GM12878 (cell line): ENCODE measurements around the gene CBR4. TPM values are rescaled to one million over a fixed set of nuclear protein-coding genes. Genes with fewer than 3 reads are reported as not detected.

Experiments
- ATAC-seq: fragments of 200-7000 bp; cut with Tn5 transposase; 3 replicates; pipeline ENCODE4 v1.9.1; 2020; ENCODE audit warnings: mild to moderate bottlenecking, moderate library complexity
- BruUV-seq: library from RNA; stranded (reverse); fragments of 400-500 nt; replicated peaks from 2 replicates; lab custom pipeline; 2021; lab: Mats Ljungman, UMichigan
- CTCF ChIA-PET: fragments of 300-600 bp; sonication (Branson Sonifier 250); formaldehyde crosslinking; extraction: SDS; loops from one replicate; lab custom pipeline; 2021; ENCODE audit warnings: inconsistent platforms; lab: Yijun Ruan, JAX
- POLR2A ChIA-PET: fragments of 350-600 bp; formaldehyde crosslinking; extraction: SDS; loops from one replicate; lab custom pipeline; 2021; ENCODE audit warnings: inconsistent platforms; lab: Charles Lee
- RAD21 ChIA-PET: fragments of 300-600 bp; sonication (Branson Sonifier 250); formaldehyde crosslinking; loops from one replicate; lab custom pipeline; 2023; ENCODE audit warnings: antibody characterized with exemption; ENCODE audit not compliant: unreplicated experiment; lab: Charles Lee
- SMC1A ChIA-PET: fragments of 300-600 bp; sonication (Branson Sonifier 250); formaldehyde crosslinking; loops from one replicate; lab custom pipeline; 2023; ENCODE audit not compliant: unreplicated experiment, uncharacterized antibody; lab: Charles Lee
- DNase-seq: peaks from one replicate; pipeline ENCODE4 v3.0.0-alpha.2; 2011; ENCODE audit warnings: low read depth, low spot score
- FAIRE-seq: peaks from 3 replicates; lab custom pipeline; 2011; peaks lifted over from hg19 to GRCh38; lab: Jason Lieb, UNC
- H2AFZ ChIP-seq: 2 replicates; pipeline ENCODE4 v1.6.0; 2011; ENCODE audit warnings: low read depth, low read length, control low read depth; ENCODE audit not compliant: control insufficient read depth
- H3K27ac ChIP-seq: 2 replicates; pipeline ENCODE4 v1.5.1; 2011; ENCODE audit warnings: control low read depth; ENCODE audit not compliant: control insufficient read depth, insufficient read depth
- H3K27me3 ChIP-seq, 2 experiments: replicated peaks in 1 of 2; 2 replicates each; pipeline versions ENCODE4 v1.6.0 to v1.6.1; 2011; ENCODE audit warnings: low read length in 1 of 2; ENCODE audit not compliant: control insufficient read depth in 2 of 2, insufficient read depth in 2 of 2
- H3K36me3 ChIP-seq, 2 experiments: 2 replicates each; pipeline ENCODE4 v1.5.1; 2011; ENCODE audit warnings: low read length in 1 of 2; ENCODE audit not compliant: control insufficient read depth in 2 of 2, insufficient read depth in 2 of 2
- H3K4me1 ChIP-seq: 2 replicates; pipeline ENCODE4 v1.6.1; 2011; ENCODE audit warnings: mild to moderate bottlenecking, low read length, moderate library complexity, mixed read lengths; ENCODE audit not compliant: control insufficient read depth, insufficient read depth
- H3K4me2 ChIP-seq: 2 replicates; pipeline ENCODE4 v1.6.0; 2011; ENCODE audit warnings: control low read depth; ENCODE audit not compliant: control insufficient read depth, insufficient read depth
- H3K4me3 ChIP-seq: fragments of 200-600 bp; sonication (generic); 2 replicates; pipeline ENCODE4 v1.5.1; 2016
- H3K79me2 ChIP-seq: 2 replicates; pipeline ENCODE4 v1.6.0; 2011; ENCODE audit warnings: low read length; ENCODE audit not compliant: control insufficient read depth, insufficient read depth
- H3K9ac ChIP-seq: 2 replicates; pipeline ENCODE4 v1.8.0; 2011; ENCODE audit warnings: low read length, control low read depth, mixed read lengths; ENCODE audit not compliant: control insufficient read depth, insufficient read depth
- H3K9me3 ChIP-seq: replicated peaks from 3 replicates; pipeline ENCODE4 v1.5.1; 2011; ENCODE audit warnings: mild to moderate bottlenecking, low read length; ENCODE audit not compliant: control insufficient read depth, insufficient read depth
- H4K20me1 ChIP-seq: 2 replicates; pipeline ENCODE4 v1.6.0; 2011; ENCODE audit not compliant: control insufficient read depth, insufficient read depth
- ATF3 ChIP-seq: IDR thresholded peaks from 2 replicates; pipeline ENCODE4 v1.6.1; 2011; ENCODE audit warnings: low read depth, mild to moderate bottlenecking, low read length, moderate library complexity, borderline replicate concordance; ENCODE audit errors: extremely low read depth
- JUNB ChIP-seq: IDR thresholded peaks from 2 replicates; pipeline ENCODE4 v1.6.1; 2016; ENCODE audit warnings: antibody characterized with exemption, mild to moderate bottlenecking
- MYB ChIP-seq: fragments of 150-350 bp; IDR thresholded peaks from 2 replicates; pipeline ENCODE4 v1.6.1; 2014; ENCODE audit warnings: mild to moderate bottlenecking, low read depth, low read length, borderline replicate concordance
- NFXL1 ChIP-seq: fragments of 450-650 bp; IDR thresholded peaks from 2 replicates; pipeline ENCODE4 v1.6.1; 2017; ENCODE audit warnings: antibody characterized with exemption, mild to moderate bottlenecking, borderline replicate concordance
- PKNOX1 ChIP-seq: fragments of 450-650 bp; IDR thresholded peaks from 2 replicates; pipeline ENCODE4 v1.6.1; 2016; ENCODE audit warnings: mild to moderate bottlenecking
- RELB ChIP-seq: fragments of 450-650 bp; IDR thresholded peaks from 2 replicates; pipeline ENCODE4 v1.6.1; 2017; ENCODE audit warnings: low read depth, mild to moderate bottlenecking, moderate library complexity
- SUZ12 ChIP-seq: fragments of 200-600 bp; sonication (generic); IDR thresholded peaks from one replicate; pipeline ENCODE4 v1.6.1; 2018; ENCODE audit warnings: antibody characterized with exemption, mild to moderate bottlenecking; ENCODE audit not compliant: unreplicated experiment
- TBL1XR1 ChIP-seq: IDR thresholded peaks from 2 replicates; pipeline ENCODE4 v1.6.1; 2012; ENCODE audit warnings: low read depth, low read length, improper control_type of control experiment
- YY1 ChIP-seq: IDR thresholded peaks from 2 replicates; pipeline ENCODE4 v1.6.1; 2011; ENCODE audit warnings: low read depth, mild to moderate bottlenecking, low read length
- ZNF274 ChIP-seq: IDR thresholded peaks from one replicate; pipeline ENCODE4 v1.8.0; 2011; ENCODE audit not compliant: insufficient read length, insufficient read depth
- WGBS: methylation state at CpG from one replicate; pipeline ENCODE4 v1.1.6; 2016; ENCODE audit warnings: low lambda C conversion rate; ENCODE audit not compliant: insufficient replicate concordance, insufficient coverage; ENCODE audit errors: missing lambda C conversion rate; 5-methylcytosine and 5-hydroxymethylcytosine counted together
- in situ Hi-C: fragments of 300-500 bp; cut with MboI; formaldehyde crosslinking; loops from 9 replicates; pipeline ENCODE4 v1.14.3; 2018; ENCODE audit warnings: mixed read lengths
- intact Hi-C: fragments of 100-400 bp; cut with micrococcal nuclease; formaldehyde crosslinking; loops from one replicate; pipeline ENCODE4 v1.14.2; 2022; ENCODE audit not compliant: unreplicated experiment
- polyA plus RNA-seq, 11 experiments: library from polyadenylated mRNA; depleted of rRNA in 4 of 11; unstranded in 6 of 11; stranded (reverse) in 5 of 11; fragments of >200 nt; fragmentation: Nextera tagmentation in 4 of 11; fragmentation: Illumina TruSeq in 1 of 11; extraction: Ambion mirVana in 4 of 11; extraction: Trizol in 1 of 11; gene quantifications; 1 replicate in 1 of 11; 2 replicates in 10 of 11; pipeline versions ENCODE4 v1.2.1 to v1.2.3, GENCODE V29; 2011 to 2016; ENCODE audit warnings: inconsistent platforms in 2 of 11, missing spikeins in 2 of 11, low read depth in 1 of 11
- total RNA-seq, 4 experiments: library from RNA; depleted of rRNA in 3 of 4; stranded (reverse); fragments of >200 nt in 3 of 4; fragmentation: Illumina TruSeq in 1 of 4; extraction: Trizol in 1 of 4; gene quantifications; 2 replicates each; pipeline versions ENCODE4 v1.2.1 to v1.2.3, GENCODE V29; 2013 to 2021

Gene CBR4
- total and polyA plus RNA-seq, 10 of the 15 experiments (the other 5 are each of a cell fraction or from before 2014, with no cell fraction given): 17.3 to 38.8 (median 24.8) TPM

- ChIA-PET SMC1A (interaction anchor here (0.6 to 6.6 kb wide), 12 partner anchors 9 to 613 kb away, joined by 3 to 47 read pairs (median 4); partner anchors contain the start of gene CBR4), POLR2A (interaction anchor here (1.0 kb wide), 1 partner anchor 11 kb away, joined by 3 read pairs; the partner anchor contains the start of gene CBR4), CTCF (interaction anchor here (0.9 to 6.0 kb wide), 8 partner anchors 10 to 486 kb away, joined by 3 to 47 read pairs (median 4); partner anchors contain the start of gene CBR4), RAD21 (interaction anchor here (2.4 to 4.9 kb wide), 2 partner anchors 10 to 77 kb away, joined by 9 to 21 read pairs; partner anchors contain the start of gene CBR4)
- intact Hi-C loops: loop anchor here (10.0 kb wide), 1 partner anchor 415 kb away; no protein-coding TSS in a partner anchor
- no peaks in the 10 kb centered on the region; the same call in none of the 2 replicates for H3K79me2 ChIP-seq
- H3K4me1 ChIP-seq: no peaks in the 10 kb centered on the region
- no peak overlapping the region for H3K27ac ChIP-seq
- no peaks in the 10 kb centered on the region for H4K20me1 ChIP-seq
- 78% methylated on average over 4 of the region's 4 CpGs for WGBS
- no peak overlapping the region for H3K9ac ChIP-seq
- FAIRE-seq (no peak), DNase-seq (no peak), ATAC-seq (no peak)
- H3K4me2 ChIP-seq: no peak overlapping the region
- H3K4me3 ChIP-seq: no peak overlapping the region
- peaks cover 1 to 23% of the 10 kb centered on the region in 2 experiments; a peak in 3 of 4 replicates for H3K36me3 ChIP-seq
- H3K9me3 ChIP-seq: no peaks in the 10 kb centered on the region; the same call in 2 of the 3 replicates
- in situ Hi-C loops: no loop called here
- BruUV-seq: no TSS peak
- no peak overlapping the region for H2AFZ ChIP-seq
- H3K27me3 ChIP-seq: no peaks in the 10 kb centered on the region
- TF ChIP-seq YY1 (no peak), JUNB (no peak), PKNOX1 (no peak), ATF3 (no peak), ZNF274 (no peak), TBL1XR1 (no peak), RELB (no peak), MYB (no peak), NFXL1 (no peak), SUZ12 (no peak)
These were observed 10.2 kb downstream of the CBR4 start for GRCh38 chr4:168999809-169000208.
